Measurements from ENCODE around the gene AGBL4.
"Not testable (repeated sequence)": the region's sequence is repeated elsewhere in the genome, so short reads cannot be mapped to it uniquely, and the experiment has no call there.

The AGBL4 gene

DNA sequence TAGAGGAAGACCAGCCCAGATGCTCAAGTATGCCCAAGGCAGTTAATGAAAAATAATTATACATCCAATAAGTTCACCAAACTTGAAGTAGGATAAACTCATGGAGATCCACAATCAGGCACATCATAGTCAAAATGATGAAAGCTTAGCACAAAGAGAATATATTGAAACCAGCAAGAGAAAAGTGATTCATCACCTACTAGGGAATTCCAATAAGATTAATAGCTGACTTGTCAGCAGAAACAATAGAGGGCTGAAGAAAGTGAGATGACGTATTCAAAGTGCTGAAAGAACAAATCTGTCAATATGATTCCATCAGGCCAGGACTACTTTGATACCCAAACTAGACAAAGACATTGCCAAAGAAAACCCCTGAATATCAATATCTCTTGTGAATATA is 995.4 kb downstream of the AGBL4 start:
- no peak for DNase-seq (ENCODE audit: extremely low read depth, low read depth)
- TF ChIP-seq, protein P1, sequence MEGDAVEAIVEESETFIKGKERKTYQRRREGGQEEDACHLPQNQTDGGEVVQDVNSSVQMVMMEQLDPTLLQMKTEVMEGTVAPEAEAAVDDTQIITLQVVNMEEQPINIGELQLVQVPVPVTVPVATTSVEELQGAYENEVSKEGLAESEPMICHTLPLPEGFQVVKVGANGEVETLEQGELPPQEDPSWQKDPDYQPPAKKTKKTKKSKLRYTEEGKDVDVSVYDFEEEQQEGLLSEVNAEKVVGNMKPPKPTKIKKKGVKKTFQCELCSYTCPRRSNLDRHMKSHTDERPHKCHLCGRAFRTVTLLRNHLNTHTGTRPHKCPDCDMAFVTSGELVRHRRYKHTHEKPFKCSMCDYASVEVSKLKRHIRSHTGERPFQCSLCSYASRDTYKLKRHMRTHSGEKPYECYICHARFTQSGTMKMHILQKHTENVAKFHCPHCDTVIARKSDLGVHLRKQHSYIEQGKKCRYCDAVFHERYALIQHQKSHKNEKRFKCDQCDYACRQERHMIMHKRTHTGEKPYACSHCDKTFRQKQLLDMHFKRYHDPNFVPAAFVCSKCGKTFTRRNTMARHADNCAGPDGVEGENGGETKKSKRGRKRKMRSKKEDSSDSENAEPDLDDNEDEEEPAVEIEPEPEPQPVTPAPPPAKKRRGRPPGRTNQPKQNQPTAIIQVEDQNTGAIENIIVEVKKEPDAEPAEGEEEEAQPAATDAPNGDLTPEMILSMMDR (IDR thresholded peaks at IDR 0.05; ENCODE audit: low read depth, low read length) = no peak

DNA sequence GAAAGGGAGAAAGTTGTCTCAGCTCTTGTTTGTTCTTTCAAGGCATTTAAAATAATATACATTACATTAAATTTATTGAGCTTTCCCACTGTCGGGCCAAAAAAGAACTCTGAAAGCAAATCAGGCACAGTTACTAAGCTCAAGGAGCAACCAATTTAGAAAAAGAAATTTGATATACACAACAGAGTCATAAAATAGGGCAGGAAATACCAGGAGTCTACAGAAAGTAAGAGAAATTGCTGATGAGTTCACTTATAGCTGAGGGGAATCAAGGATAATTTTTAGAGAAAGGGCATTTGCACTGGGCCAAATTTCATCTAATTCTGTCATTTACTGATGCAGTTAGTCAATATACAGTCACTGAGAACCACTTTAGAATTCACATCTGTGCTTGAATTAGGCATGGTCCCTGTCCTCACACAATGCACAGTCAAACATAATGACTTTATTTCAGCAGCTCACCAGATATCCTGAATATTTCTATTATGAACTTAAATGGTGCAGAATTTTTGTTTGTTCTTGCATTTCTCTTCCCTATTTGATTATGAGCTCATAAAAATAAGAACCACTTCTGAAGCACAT is 997.4 kb downstream of the AGBL4 start:
- TF ChIP-seq, protein P1 (IDR thresholded peaks at IDR 0.05; ENCODE audit: low read depth, low read length) = no peak
- DNase-seq (ENCODE audit: extremely low read depth, low read depth) = no peak

DNA sequence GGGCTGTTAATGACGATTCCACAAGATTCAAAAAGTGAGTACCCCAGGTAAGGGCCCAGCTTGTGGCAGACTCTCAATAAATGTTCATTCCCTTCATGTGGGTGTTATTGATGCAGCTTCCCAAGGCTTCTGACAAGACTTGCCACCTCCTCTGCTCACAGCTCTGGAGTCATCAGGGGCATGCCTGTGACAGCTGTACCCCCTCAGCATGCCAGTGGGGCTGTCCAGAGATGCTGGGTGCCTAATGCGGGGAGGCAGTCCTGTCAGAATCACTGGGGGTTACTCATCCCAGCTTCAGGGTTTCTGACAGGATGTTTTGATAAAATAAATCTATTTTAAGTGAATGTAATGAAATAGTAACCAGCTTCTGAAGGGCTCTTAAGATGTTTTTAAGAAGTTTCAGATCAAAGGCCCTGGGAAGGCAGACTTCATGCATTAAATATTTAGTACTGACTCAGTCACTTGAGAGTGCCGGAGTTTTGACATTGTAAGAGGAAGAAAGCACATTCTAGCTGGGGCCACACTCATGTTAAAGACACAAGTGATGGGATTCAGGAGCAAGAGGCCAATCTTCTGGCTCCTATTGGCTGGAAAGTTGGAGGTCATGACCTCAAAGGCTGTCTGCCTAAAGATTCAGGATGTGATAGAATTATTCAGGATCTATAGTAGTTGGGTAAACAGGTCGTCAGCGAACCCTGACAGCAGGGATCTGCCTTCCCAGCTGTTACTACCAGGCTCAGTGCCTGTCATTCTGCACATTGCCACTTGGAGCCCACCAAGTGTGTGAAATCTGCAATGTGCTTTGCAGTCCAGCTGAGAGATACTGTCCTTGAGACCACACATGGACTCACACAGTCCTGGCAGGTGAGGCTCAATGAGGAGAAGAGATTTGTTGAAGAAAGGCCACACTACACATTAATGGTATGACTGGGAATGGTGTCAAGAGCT is 1007.5 kb downstream of the AGBL4 start:
- no peak for DNase-seq (ENCODE audit: extremely low read depth, low read depth)
- TF ChIP-seq, protein P1 (IDR thresholded peaks at IDR 0.05; ENCODE audit: low read depth, low read length) = no peak

DNA sequence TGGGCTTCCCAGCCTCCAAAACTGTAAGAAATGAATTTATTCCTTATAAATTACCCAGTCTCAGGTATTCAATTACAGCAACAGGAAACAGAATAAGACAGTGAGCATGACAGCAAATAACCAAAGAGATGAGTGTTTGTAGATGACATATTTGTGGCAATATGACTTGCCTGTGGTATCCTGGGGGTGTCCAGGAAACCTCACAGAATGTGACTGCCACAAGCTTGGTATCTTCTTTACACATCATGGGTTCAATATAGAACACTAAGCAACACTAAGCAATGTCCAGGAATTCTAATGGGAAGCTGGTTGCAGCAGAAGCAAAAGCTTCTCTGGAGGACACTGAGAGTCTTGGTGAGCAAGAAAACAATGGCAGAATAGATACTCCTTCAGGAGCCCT is 1010.7 kb downstream of the AGBL4 start:
- no peak for DNase-seq (ENCODE audit: extremely low read depth, low read depth)
- TF ChIP-seq, protein P1 (IDR thresholded peaks at IDR 0.05; ENCODE audit: low read depth, low read length) = no peak

DNA sequence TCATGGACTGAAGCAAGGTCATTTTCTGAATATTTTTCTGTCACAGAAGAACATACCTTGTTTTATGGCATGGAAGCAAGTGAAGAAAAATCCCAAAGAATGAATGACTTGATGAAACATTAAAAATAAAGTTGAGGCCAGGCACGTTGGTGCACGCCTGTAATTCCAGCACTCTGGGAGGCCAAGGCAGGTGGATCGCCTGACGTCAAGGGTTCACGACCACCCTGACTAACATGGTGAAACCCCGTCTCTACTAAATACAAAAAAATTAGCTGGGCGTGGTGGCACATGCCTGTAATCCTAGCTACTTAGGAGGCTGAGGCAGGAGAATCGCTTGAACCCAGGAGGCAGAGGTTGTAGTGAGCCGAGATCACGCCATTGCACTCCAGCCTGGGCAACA is 1020.8 kb downstream of the AGBL4 start:
- not testable (repeated sequence) for DNase-seq (ENCODE audit: extremely low read depth, low read depth)

DNA sequence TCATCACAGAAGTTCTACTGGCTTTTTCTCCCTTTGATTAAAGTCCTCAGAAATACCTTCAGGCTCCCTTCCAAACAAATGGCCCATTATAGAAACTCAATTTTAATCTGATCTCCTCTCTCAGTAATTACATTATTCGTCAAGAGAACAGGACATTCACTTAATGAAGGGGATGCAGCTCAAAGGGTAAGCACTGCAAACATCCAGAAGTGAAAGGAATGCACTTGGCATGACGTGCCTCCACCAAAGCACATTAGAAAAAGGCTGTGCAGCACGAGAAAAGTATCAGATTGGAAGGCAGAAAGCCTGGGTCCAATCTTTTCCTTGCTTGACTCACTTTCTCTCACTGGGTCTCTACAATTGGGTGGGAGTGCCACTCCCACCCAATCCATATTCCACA is 1024.4 kb downstream of the AGBL4 start:
- TF ChIP-seq, protein P1 (IDR thresholded peaks at IDR 0.05; ENCODE audit: low read depth, low read length) = no peak
- DNase-seq (ENCODE audit: extremely low read depth, low read depth) = no peak

DNA sequence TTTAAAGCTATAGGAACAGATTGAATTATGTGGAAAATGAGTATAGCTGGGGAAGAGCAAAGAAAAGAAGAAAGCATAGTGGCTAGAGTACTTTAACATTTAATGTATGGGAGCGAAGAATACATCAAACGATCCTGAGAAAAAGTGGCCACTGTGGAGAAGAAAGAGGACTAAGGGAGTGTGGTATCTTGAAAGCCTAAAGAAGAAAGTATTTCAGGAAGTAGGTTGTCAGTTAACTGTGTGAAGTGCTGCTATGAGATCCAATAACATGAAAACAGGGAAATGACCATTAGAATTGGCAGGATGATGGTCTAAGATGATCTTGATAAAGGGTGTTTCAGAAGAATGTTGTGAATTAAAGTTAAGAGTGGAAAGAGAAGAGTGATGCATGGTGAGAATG is 1027.4 kb downstream of the AGBL4 start:
- DNase-seq (ENCODE audit: extremely low read depth, low read depth) = no peak
- TF ChIP-seq, protein P1 (IDR thresholded peaks at IDR 0.05; ENCODE audit: low read depth, low read length) = no peak

Data from AG09319 (cell line).